Colon (tissue), 2 donors: ENCODE measurements around the gene CDK19.
"Not testable (repeated sequence)": the region's sequence is repeated elsewhere in the genome, so short reads cannot be mapped to it uniquely, and the experiment has no call there.

Experiments used
- FAIRE-seq: peaks from 2 replicates; lab custom pipeline; 2012; peaks lifted over from hg19 to GRCh38; lab: Jason Lieb, UNC
- donor health status: control.
- donor health status: control.

Gene CDK19

DNA sequence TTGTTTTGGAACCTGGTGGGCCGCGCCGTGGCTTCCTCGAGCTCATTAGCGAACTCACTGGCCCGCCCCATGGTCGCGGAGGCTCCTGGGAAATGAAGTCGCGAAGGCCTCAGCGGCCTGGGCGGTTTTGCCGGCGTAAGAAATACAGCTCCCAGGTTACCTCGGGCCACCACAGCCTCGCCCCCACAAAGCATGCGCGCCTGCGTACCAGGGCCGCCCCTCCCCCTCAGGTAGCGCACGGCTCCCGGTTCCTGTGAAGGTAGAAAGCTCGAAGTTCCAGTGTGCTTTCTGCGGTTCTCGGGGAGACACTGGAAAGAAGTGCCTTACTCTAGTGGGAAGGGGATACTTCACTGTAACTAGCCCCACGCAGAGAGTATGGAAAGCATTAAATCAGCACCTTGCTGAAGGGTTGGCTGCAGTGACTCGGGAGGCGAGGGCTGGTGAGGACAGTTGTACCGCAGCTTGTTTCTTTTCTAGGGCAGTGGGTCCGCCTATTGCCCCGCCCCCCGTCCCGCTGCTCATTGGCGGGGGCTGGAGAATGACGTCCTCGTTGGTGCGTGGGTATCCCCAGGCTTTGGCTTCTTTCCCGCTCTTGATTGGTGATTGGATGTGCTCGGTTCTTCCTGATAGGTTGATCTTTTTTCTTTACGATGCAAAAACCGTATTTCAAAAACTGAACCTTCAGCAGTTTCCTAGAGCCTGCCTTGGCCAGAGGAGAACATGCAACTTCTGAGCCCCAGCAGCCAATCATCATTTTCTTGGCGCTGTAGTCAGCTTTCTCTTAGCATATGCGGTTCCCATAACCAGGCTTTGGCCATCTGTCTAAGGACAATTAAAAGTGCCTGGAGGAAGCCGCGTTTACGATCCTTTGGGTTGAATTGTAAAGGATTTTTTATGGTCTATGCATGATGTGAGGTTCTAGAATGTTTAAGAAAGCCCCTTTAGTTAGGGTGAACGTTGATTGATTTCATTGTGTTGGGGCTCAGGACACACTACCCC, at the start of gene CDK19:
TSS of gene CDK19 (minus strand) at position 59 of the 999 bp plus-strand sequence. CDS start 333 bp downstream, outside the sequence.
- FAIRE-seq = peak; percentile 18

DNA sequence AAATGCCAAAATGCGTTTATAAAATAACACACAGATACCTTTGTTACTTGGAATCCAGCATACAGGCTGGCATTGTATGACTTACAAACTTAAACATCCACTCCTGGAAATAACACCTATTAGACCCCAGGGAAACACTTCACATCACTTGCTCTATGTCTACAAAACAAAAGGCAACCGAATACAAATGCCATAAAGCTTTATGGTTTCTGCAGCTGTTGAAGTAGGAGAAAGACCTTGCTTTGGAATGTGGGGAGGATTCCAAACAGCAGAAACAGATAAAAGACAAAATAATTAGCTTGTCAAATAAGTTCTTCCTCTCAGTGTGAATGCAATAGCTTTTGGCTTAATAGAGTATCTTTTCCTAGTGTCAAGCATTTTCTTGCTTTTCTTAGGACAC, 49.6 kb upstream of the CDK19 start:
- FAIRE-seq = no peak

DNA sequence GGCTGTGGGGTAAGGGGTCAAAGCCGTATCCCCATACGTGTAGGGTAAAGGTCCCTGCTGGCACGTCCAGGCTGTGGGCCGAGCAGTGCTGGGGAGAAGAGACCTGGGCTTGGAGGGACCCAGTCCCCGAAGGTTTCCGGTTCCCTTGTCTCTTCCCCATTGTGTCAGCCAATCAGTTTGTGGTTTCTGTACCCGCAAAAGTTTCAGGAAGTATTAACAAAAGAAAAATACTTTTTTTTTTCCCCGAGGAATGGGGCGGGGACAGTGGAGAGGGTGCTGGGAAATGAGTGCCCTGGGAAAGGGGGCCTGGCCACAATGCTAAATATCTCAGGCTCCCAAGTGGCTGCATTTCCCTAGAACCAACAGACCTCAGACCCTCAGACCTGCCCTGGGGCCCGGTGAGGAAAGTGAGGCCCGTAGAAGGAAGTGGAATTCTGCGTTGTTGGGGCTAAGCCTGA, 44.1 kb upstream of the CDK19 start:
- FAIRE-seq = no peak

DNA sequence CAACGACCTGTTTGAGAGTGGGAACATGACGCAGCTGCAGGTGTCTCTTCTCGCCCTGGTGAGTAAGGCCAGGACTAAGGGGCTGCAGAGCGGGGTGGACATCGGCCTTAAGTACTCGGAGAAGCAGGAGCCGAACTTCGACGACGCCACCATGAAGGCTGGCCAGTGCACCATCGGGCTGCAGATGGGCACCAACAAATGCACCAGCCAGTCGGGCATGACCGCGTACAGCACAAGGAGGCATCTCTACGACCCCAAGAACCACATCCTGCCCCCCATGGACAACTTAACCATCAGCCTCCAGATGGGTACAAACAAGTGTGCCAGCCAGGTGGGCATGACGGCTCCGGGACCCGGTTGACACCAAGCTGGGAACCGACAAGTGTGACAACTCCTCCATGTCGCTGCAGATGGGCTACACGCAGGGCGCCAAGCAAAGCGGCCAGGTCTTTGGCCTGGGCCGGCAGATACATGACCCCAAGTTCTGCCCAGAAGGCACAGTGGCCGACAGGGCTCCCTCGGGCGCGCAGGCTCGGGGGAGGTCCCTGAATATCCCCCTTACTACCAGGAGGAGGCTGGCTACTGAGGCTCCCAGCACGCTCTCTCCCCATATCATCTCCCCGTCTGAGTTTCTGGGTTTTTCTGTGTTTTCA, 43.4 kb upstream of the CDK19 start:
- FAIRE-seq = no peak

DNA sequence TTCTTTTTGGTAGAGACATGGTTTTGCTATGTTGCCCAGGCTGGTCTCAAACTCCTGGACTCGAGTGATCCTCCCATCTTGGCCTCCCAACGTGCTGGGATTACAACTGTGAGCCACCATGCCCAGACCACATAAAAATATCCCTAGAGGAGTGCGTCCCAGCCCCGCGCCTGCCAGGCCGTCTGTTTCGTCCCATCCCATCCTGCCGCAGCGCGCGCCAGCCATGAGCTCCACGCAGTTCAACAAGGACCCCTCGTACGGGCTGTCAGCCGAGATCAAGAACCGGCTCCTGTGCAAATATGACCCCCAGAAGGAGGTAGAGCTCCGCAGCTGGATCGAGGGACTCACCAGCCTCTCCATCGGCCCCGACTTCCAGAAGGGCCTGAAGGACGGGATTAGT, 42.7 kb upstream of the CDK19 start:
- no peak for FAIRE-seq

DNA sequence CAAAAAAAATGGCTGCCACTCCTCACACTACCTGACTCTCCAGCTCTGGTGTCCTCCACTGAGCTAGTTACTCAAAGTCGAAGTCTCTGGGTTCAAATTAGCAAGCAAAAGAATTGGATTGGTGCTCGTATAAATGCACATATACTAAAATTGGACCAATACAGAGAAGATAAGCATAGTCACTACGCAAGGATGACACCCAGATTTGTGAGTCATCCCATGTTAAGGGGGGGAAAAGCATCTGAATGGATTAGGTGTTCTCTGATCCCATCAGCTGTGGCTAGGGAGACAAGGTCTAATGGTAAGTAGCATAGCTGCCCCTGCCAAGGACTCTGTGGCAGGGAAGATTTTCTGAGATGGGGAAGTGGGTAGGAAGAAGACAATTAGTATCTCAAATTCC, 41.0 kb upstream of the CDK19 start:
- FAIRE-seq = no peak

DNA sequence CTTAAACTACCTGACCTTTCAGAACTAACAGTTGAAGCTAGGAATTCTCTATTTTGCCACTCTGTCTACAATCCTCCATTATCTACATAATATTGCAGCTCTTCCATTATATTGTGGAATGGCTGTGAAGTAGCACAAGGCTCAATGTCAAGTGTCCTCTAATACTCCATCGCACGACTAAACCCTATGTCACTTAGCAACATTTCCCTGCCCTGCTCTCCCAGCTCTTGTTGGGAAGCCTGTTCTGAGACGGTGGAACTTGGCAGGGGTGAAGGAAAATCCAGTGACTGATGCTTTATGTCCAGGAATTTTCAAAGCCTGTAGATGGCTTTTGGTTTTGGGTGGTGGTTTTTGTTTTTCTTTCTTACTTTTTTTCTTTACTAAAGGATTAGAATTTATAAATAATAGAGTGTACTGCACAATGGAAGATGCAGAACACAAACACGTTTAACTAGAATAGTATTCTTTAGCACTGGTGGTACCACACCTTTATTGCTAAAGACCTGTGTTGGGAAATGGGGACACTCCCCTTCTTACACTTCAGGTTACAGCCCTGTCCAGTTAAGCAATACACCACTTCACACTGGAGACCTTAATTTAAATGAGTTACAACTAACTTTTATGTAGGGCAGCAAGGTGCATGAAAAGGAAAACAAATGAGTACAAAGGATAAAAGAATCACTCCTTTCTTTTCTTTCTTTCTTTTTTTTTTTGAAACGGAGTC, 38.6 kb upstream of the CDK19 start:
- FAIRE-seq = no peak

DNA sequence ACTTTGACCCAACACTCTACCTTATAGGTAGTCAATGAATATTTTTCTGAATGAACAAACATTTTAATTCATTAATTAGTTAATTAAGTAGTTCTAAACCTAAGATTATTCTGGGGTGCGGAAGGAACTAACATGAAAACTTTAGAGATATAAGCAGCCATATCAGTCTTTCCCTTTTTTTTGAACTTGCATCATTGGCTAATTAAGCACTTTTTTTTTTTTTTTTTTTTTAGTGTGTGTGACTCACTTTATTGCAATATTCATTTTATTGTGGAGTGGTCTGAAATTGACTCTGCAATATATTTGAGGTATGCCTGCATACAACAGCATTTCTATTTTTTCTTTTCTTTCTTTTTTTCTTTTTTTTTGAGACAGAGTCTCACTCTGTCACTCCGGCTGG, 37.5 kb upstream of the CDK19 start:
- no peak for FAIRE-seq

DNA sequence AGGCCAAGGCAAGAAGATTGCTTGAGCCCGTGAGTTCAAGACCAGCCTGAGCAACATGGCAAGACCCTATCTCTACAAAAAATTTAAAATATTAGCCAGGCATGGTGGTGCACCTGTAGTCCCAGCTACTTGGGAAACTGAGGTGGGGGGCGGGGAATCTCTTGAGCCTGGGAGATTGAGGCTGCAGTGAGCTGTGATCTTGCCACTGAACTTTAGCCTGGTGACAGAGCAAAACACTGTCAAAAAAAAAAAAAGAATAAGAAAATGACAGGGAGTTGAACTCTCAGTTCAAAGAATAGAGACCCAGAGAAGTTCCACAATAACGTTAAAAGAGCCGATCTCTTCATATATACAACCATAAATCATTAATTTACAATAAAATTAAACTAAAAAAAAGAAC, 34.5 kb upstream of the CDK19 start:
- no peak for FAIRE-seq

DNA sequence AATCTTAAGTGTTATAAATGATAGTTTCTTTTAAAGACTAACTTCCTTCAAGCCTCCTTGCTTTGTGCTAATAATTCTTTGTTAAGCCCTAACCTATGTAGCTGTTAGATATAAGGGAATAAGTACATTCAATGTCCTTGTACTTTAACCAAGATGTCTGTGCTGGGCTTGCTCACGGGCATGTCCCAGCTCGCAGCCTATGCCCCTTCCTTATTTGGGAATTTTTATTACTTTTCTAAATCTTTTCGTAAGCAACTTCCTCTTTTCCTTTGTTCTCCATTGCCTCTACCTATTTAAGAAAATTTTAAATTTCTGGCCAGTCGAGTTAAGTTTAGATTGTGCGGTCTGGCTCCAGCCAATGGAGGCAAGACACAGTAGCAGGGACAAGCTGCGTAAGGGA, 26.0 kb upstream of the CDK19 start:
- no peak for FAIRE-seq

DNA sequence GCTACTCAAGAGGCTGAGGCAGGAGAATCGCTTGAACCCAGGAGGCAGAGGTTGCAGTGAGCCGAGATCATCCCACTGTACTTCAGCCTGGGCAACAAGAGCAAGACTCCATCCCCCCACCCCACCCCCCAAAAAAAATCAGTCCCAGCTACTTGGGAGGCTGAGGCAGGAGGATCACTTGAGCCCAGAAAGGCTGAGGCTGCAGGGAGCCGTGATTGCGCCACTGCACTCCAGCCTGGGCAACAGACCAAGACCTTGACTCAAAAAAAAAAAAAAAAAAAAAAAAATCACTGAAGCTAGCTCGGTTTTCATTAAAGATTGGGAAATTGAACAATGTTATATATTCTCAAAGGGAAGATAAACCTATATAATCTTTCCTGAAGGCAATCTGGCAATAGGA, 20.5 kb upstream of the CDK19 start:
- not testable (repeated sequence) for FAIRE-seq

DNA sequence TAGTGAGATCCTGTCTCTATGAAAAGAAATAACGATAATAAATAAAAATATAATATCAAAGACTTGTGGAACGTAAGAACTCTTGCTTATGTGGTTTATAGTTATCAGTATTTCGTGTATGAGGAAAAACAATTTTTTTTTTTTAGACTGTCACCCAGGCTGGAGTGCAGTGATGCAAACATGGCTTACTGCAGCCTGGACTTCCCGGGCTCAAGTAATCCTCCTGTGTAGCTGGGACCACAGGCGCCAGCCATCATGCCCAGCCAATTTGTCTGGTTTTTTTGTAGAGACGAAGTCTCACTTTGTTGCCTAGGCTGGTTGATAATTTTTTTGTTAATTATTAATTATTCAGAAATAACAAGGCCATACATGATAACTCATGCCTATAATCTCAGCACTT, 18.6 kb upstream of the CDK19 start:
- no peak for FAIRE-seq

DNA sequence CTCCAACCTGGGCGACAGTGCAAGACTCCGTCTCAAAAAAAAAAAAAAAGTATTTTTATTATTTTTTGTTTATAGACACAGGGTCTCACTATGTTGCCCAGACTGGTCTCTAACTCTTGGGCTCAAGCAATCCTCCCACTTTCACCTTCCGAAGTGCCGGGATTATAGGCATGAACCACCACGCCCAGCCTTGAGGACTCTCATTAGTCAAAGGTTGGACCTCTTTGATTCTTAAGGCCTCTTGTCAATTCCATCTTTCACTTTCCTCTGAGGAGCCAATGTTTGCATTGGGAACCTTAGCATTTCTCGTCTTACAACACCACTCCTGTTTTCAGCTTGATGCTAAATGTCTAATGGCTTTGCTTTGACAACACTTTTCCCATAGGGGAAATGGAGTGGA, 16.1 kb upstream of the CDK19 start:
- FAIRE-seq = no peak

DNA sequence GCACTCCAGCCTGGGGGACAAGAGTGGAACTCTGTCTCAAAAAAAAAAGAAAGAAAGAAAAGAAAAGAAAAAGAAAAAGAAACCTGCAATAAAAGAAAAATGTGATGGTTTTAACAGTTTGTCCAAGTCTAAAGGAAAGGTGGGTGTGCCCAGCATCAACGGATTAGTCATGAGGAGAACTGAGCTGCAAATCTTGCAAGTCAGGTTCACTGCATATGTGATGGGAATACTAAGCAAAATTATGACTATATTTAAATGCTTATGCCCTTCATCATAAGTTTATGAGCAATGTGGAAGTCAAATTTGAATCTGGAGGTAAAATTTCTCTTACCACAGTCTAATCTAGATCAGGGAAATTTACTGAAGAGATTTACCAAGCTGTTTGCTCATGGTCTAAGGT, 13.1 kb upstream of the CDK19 start:
- FAIRE-seq = no peak

DNA sequence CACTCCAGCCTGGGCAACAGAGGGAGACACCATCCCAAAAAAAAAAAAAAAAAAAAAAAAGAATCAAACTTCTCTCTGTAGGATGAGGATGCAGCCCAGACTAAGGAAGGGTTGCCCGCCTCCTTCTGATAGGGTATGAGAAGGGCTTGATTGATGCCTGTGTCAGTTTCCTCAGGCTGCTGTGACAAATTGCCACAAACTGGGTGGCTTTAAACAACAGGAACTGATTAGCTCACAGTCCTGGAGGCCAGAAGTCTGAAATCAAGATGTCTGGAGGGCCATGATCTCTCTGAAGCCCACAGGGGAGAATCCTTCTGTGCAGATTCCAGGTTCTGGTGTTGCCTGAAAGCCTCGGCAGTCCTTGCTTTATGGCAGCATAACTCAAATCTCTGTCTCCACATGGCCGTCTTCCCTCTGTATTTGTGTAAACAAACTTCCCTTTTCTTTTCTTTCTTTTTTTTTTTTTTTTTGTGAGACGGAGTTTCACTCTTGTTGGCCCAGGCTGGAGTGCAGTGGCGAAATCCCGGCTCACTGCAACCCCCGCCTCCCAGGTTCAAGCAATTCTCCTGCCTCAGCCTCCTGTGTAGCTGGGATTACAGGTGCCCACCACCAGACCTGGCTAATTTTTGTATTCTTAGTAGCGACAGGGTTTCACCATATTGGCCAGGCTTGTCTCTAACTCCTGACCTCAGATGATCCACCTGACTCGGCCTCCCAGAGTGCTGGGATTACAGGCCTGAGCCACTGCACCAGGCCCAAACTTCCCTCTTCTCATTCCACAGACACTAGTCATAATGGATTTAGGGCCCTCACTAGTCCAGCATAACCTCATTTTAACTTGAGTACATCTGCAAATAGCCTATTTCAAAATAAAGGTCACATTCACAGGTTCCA, 11.2 kb upstream of the CDK19 start:
- no peak for FAIRE-seq

DNA sequence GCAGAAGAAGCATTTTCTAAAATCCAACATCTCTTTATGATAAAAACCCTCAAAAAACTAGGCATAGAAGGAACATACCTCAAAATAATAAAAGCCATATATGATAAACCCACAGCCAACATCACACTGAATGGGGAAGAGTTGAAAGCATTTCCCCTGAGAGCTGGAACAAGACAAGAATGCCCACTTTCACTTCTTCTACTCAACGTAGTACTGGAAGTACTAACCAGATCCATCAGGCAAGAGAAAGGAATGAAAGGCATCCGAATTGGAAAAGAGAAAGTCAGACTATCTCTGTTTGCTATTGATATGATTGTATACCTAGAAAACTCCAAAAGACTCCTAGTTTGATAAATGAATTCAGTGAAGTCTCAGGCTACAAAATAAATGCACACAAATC, 7.9 kb upstream of the CDK19 start:
- no peak for FAIRE-seq

DNA sequence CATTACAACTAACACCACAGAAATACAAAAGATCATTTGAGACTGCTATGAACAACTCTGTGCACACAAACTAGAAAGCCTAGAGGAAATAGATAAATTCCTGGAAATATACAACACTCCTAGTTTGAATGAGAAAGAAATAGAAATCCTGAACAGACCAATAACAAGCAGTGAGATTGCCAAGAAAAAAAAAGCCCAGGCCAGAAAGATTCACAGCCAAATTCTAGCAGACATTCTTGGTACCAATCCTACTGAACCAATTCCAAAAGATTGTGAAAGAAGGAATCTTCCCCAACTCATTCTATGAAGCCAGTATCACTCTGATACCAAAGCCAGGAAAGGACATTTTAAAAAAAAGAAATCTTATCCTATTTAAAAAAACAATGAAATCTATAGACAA, 7.0 kb upstream of the CDK19 start:
- FAIRE-seq = no peak

DNA sequence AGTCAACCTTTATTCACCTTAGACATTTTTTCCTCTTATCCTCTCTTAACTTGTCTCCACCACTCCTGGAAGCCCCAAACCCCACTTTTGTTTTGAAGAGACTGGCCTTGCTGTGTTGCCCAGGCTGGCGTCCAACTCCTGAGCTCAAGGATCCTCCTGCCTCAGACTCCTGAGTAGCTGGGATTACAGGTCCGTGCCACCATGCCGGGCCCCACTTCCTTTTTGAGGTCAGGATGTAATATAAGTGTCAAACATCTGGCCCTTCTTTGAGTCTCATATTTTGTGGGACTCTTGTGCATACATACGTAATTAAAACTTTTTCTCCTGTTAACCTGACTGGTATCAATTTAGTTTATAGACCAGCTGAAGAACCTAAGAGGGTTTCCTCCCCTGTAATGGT, 1.4 kb upstream of the CDK19 start:
- FAIRE-seq = no peak

DNA sequence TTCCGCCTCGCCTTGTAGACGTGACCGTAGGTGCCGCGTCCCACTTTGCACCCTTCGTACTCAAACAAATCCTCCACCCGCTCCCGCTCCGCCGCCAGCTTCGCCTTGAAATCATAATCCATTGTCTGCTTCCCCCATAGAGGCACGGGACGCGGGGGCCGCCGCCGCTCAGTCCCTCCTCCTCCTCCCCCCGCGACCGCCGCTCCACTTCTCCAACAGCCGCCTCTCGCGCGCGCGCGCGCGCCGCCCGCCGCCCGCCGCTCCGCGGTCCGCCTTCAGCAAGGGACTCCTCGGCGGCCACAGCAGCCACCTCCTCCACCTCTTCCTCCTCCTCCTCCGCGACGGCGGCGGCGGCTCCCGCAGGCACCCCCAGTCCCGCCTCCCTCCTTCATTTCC, 256 bp downstream of the CDK19 start:
- FAIRE-seq = no peak

DNA sequence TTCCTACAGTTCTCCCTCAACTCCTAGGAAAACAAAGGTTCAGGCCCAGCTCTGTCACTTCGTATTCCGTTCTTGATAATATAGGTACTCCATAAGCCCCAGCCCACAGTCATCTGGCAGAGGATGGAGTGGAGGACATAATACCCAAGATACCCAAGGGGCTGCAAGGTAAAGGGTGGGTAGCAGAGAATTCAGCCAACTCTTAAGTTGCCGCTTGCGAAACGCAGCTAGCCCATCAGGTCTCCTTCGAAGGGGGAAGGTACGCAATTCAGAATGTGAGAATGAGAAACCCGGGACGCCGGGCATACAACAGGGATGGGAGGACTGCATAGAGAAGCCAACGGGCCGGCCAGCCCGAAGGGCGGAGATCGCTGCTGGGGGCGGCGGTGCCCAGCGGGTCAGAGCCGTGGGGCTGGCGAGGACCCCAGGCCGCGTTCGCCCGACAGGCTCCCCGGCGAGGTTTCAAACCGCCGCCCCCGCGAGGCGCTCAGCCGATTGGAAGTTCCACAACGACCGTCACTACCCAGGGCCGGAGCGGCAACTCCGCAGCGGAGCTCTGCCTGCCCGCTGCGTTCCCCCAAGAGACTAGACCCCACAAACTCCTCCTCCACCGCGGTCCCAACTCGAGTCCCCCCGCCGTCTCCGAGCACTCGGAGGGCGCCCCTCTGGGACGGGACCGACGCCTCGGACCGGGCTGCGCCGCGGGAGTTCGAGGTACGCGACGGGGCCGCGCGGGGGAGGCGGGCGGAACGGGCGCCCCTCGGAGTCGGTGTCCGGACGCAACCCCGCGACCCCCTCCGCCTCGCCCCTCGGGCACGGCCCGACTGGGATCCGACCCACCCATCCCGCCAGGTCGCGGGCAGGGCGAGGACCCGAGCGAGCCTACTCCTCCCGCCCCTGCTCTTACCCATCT, 911 bp downstream of the CDK19 start:
- no peak for FAIRE-seq
